GM20000 (cell line): Measurements from ENCODE around the gene SLC35D1.

Experiments
- DNase-seq: peaks from one replicate; pipeline ENCODE4 v3.0.0; 2012; ENCODE audit warnings: low spot score
- CTCF ChIP-seq: IDR thresholded peaks from 2 replicates; pipeline ENCODE4 v1.5.1; 2012; ENCODE audit warnings: mild to moderate bottlenecking, control low read depth; ENCODE audit errors: extremely low read depth, missing control alignments

SLC35D1 gene

GRCh38 chr1:66957938-66958337 lies 96.0 kb downstream of the SLC35D1 start:
- TF ChIP-seq CTCF: no peak
- no peak for DNase-seq

GRCh38 chr1:66954208-66954607 lies 99.7 kb downstream of the SLC35D1 start:
- peak; percentile 8 for DNase-seq

GRCh38 chr1:66951513-66951912 lies 102.4 kb downstream of the SLC35D1 start:
- no peak for DNase-seq
- no peak for TF ChIP-seq CTCF

More at GRCh38 chr1:66954208-66954607, 99.7 kb downstream of the SLC35D1 start:
- no peak for TF ChIP-seq CTCF
